NCI-H2081 treated with DMSO at 0.1 percent for 48 hours (cell line): ENCODE measurements around the gene ADGRD2.

Experiments
- DNase-seq: peaks from one replicate; lab custom pipeline; 2025; lab: John Stamatoyannopoulos, UW

ADGRD2 gene

DNA sequence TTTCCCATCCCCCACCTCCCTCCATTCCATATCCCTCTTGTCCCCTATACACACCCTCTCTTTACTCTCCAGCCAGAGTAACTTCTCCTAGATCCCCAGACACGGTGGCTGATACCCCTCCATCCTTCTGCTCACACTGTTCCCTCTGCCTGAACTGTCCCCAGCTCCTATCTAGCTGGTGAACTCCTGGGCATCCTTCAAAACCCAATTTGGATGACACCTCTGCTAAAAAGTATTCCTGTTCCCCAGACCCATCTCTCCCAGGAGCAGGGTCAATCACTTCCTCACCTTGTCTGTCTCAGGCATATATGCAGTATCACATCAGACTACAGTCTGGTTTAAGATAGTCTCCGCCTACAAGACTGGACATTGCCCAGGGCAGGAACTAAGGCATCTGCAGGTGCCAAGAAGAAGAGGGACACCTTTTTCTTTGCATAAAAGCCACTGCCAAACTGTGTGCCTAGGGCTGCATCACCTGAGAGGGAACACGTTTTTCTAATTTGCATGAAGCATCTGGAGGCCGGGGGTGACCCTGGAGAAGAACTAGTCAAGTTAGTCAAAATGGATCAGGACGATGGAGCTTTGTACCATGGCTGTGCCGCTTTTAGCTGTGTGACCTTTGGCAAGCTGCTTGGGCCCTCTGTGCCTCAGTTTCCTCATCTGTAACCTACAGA, 29.8 kb downstream of the ADGRD2 start:
- DNase-seq = no peak

GRCh38 chr9:124480621-124480981, 30.4 kb downstream of the ADGRD2 start:
- DNase-seq = no peak

DNA sequence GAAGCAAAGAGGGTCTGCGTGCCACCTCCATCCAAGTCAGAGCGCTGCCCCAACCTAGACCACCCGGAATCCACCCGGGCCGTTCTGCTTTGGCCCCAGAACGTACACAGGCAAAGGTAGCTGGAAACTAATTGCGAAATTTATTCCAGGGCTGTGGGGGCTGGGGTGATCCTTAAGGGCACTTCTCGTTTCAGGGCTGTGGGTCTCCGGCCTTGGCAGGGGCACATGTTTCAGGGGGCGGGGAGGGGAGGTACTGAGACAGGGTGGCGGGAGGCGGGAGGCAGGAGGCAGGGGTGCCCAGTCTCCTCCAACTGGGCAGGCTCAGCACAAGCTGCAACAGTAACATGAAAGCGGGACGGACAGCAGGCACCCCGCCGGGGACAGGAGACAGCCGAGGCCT, 30.9 kb downstream of the ADGRD2 start:
- DNase-seq = no peak

DNA sequence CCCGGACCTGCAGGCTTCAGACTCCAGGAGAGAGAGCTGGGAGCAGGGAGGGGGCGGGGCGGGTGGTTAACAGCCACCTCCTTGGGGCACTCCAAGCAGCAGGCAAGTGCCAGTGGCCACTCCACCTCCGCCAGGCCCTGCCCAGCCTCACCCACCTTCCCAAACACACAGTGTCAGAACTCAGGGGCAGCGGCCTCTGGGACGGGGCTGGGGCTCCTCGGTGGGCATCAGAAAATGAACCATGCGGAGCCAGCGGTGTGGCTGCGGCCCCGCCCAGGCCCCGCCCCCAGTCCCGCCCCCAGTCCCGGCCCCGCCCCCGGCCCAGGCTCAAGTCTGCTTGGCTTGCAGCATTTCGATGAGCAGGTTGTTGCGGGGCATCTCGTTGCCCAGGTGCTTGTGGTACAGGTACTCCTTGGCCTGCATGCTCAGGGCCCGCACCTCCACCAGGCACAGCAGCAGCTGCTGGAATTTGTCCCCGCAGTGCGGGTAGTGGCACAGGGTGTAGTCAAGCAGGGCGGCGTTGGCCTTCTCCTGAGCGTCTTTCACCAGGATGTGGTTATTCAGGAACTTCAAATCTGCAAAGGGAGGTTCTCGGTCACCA, 32.3 kb downstream of the ADGRD2 start:
- DNase-seq = no peak

DNA sequence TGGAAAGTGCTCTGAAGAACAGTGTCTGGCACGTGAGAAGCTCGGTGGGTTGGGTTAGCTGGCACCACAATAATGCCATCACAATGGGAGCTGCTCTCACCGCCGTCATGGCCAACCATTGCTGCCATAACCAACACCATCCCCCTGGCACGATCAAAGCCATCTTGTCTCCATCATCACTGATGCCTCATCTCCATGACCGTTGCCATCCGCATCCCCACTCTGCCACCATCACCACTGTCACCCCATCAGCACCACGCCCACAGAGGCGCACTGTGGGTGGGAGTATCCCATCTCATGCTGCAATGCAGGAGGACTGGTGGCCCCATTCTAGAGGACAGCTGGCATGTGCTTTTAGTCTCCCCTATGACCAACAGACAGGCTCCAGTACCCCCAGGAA, 33.2 kb downstream of the ADGRD2 start:
- no peak for DNase-seq

- no peak for DNase-seq
Measured at GRCh38 chr9:124485201-124485600, 35.0 kb downstream of the ADGRD2 start.

GRCh38 chr9:124485936-124486335, 35.7 kb downstream of the ADGRD2 start:
- no peak for DNase-seq

DNA sequence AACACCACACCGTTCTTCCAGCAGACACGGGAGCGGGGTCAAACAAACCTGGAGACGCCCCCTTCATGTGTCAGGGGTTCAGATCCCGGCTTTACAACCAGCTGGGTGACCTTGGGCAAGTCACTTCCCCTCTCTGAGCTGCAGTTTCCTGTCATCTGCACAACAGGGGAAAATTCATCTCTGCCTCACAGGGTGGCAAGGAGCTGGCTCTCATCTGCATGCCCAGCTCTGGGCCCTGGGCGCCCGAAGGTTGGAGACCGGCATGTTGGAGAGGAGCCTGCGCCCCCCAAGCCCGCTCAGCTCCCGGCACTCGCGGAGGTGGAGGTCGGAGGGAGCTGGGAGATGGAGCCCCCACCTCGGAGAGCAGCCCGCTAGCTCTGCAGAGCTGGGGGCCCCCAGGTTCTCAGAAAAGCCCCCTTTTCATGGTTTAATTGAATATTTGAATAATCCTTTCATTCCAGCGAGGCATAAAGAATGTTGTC, 36.6 kb downstream of the ADGRD2 start:
- DNase-seq = no peak

GRCh38 chr9:124487260-124488182, 37.3 kb downstream of the ADGRD2 start:
- no peak for DNase-seq

GRCh38 chr9:124488641-124489210, 38.5 kb downstream of the ADGRD2 start:
- no peak for DNase-seq

- DNase-seq = no peak
Measured at GRCh38 chr9:124489222-124489621, 39.0 kb downstream of the ADGRD2 start.

GRCh38 chr9:124490004-124490403, 39.8 kb downstream of the ADGRD2 start:
- DNase-seq = no peak

DNA sequence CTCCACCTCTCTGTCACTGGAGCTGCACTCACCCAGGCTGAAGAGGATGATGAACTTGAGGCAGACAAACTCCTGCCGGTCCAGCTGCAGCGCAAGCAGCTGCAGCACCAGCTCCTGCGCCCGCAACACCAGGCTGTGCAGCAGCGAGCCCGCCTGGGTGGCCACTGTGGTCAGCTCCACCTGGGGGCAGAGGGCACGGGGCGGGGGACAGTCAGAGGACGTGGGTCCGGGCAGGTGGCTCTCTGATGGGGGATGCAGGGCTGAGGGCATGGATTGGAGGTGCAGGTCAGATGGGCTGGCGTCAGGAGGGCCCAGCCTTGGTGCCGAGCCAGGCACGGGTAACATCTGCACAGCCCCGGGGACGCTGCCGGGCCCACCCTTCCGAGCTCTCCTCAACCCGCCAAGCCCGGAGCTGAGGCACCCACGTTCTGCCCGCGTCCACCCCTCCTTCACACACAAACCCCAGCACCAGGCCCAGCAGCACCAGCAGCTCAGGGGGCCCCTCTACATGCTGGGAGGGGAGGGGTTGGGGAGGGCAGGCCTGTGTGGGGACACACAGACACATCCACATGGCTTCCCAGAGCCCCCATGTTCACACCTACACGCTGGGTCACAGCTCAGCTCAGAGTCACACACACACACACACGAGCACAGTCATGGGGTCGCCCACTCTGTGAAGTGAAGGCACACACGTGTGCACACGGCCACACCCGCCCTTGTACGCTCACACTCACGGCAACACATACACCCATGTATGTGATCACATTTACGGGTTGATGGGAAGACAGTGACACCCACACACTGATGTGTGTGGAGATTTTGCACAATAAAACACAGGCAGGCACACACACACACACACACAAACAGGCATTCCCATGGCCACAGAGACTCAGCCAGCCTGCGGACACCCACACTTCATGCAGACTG, 41.1 kb downstream of the ADGRD2 start:
- no peak for DNase-seq

GRCh38 chr9:124492818-124493217, 42.6 kb downstream of the ADGRD2 start:
- no peak for DNase-seq

DNA sequence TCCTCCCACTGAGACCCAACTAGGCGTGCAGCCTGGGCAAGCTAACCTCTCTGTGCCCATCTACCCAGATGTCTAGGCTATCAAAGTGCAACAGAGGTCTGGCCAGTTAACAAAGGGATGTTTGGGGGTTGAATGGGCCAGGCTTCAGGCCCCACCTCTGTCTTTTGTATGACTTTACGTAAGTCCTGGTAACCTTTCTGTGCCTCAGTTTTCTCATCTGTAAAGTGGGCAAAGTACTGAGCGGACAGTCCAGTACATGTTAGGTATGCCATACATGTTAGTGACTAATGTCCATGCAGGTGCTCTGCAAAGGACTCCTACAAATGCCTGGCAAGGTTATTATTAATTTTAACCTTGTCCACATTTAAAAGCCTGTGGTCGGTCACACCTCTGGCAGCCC, 43.0 kb downstream of the ADGRD2 start:
- no peak for DNase-seq

GRCh38 chr9:124493794-124494479, 43.7 kb downstream of the ADGRD2 start:
- DNase-seq = no peak

DNA sequence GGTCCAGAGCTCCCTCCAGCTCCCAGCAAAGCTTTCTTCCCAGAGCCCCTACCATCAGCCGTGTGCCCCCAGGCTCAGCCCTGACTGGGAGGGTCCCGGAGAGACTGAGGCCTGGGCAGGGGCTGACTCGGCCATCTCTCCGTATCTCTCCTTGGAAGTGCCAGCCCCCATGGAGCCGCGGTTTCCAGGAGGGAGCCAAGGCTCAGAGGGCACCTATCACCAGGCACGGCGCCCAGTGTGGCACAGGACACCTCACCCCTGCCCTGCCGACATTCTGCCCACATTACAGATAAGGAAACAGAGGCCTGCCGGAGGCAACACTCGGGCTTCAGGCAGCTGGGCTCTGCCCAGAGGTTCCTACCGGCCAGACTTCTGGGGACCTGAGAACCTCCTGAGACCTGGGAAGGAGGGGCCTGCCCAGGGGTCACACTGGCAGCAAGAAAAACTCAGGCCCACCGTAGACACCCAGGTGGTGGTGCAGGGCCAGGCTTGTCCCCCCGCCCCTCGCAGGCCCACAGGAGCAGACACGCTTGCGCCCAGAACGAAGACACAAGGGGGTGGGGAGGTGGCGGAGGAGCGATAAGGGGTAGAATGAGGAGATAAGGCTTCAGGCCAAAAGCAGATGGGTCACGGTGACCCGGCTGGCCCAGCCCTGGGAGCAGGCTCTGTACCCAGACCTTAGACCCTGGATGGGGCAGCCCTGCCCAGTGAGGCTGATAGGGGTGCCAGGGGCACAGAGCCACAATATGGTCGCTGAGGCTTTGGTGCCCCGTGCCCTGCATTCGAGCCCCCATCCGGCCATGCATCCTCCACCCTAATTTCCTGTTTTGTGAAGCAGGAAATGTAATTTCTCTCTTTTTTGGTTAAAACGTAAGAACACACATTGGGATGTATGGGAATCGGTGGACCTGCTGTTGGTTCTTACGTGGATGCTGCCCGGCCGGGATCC, 45.1 kb downstream of the ADGRD2 start:
- no peak for DNase-seq

DNA sequence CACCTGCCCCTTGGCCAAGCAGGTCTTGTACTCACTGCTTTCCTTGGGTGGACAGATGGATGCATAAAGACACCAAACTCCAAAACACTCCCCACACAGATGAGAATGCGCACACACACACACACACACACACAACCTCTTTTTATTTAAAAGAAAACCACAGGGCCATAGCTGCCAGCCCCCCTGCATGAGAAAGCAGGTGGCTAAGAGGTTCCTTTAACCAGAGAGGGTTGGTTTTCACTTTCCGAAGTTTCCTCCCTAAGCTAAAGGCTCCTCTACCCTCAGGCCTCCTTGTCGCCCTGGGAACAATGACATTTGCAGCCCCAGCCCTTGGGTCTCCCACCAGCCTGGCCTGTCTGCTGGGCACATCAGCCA, 45.8 kb downstream of the ADGRD2 start:
- no peak for DNase-seq

DNA sequence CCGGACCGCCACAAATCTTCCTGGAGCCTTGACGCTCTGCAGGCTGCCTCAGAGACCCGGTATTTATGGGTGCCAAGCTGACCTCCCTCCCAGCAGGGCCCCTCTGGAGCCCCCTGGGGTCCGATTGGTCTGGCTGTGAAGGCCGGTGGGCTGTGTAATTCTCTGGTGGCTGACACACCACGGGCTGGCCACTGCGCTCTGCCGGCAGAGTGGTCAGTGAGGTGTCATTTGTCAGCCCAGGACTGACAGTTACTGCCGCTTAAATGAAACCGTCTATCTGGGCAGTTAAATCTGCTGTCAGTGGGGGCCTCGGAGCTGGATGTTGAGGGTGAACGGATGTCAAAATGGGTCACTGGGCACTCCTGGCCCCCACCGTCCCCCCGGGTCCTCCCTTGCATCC, 46.2 kb downstream of the ADGRD2 start:
- DNase-seq = no peak

DNA sequence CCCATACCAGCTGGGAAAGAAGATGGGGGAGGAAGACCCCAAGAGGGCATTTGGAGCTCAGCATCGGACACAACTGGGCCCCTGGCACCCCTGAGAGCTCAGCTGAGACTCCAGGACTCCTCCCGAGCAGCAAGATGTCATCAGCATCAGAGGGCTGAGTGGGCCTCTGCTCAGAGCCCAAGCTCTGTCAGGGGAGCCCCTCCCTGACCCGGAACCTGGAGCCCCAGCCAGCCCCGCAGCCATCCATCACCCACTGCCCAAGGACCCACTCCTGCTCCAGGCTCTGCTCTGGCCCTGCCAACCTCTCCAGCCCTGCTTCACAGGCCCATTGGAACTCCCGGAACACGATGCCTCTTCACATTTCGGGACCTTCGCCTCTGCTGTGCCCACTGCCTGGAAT, 47.2 kb downstream of the ADGRD2 start:
- no peak for DNase-seq
